CD4-positive, alpha-beta T cell treated with Interleukin-15 for 1 hour (primary cell): ENCODE results near the gene PLEKHM3.

Experiments
- DNase-seq: peaks from one replicate; pipeline ENCODE4 v3.0.0-alpha.2; 2020

PLEKHM3 gene

DNA sequence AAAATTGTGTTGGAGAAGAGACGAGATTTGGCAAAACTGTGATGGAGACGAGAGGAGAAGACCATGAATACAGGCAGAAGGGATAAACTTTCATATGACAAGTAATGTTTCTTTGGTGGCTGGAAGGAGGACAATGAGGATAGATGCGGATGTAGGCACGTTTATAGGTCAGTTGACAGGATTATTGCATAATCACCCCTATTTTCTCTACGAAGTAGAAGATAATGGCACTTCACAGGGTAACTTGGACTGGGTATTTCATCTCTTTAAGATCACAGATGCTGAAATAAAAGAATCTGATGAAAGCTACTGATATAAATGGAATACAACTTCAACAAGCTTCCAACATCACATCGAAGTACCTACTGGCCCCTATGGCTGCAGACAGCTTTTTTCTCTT, 81.0 kb downstream of the PLEKHM3 start:
- no peak for DNase-seq

GRCh38 chr2:207939342-207940108, 85.8 kb downstream of the PLEKHM3 start:
- DNase-seq: no peak

GRCh38 chr2:207938886-207939285, 86.4 kb downstream of the PLEKHM3 start:
- DNase-seq: no peak

DNA sequence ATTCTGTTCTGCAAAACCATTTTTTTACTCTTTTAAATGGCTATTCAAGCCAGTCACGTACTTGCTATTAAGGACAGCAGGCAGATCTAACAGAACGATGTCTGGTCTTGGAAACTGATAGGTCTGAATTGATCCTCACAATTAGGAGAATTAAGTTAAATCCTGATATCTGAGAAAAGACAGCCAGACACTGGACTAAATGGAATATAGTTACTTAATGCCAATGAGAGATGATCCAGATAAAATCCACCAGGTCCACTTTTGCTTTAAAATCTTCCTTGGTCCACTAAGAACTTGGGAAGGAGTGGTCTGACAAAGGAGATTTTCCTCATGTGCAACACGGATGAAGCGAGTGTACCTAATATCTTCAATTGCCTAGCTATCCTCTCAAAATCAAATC, 86.9 kb downstream of the PLEKHM3 start:
- DNase-seq: no peak

DNA sequence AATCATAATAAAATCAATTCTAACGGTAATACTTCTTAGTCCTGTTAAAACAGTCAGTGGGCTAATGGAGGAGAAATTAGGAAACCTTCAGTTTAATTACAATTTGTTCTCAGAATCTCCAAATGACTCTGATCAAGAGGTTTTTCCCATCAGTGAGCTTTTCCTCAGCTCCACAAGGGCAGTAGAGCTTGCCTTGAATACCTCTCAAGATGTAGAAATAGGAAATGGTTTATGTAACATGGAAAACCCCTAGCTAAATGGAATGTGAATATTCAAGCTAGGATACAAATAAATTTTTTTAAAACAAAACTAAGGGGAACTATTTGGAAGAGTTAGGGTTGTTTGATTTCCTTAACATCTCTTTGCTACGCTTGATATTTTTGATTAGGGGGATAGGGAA, 87.5 kb downstream of the PLEKHM3 start:
- no peak for DNase-seq

- no peak for DNase-seq
Observed at GRCh38 chr2:207937253-207937652, 88.1 kb downstream of the PLEKHM3 start.

DNA sequence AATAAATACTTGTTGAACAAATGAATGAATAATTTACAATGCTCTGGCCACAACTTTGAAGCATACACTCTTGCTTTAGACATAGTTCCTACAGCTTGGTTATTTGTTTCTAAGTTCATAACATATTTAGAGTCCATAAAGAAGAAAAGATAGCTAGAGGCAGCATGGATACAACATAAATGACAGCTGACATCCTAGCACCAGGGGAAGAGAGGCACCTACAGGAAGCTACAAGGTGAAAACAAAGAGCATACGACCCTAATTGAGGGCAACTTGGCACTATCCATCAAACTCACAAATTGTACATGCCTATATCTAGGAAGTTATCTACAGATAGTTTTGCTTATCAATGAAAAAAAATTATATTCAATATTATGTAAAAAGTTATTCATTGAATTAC, 88.9 kb downstream of the PLEKHM3 start:
- DNase-seq: no peak

GRCh38 chr2:207935991-207936370, 89.3 kb downstream of the PLEKHM3 start:
- DNase-seq: no peak

DNA sequence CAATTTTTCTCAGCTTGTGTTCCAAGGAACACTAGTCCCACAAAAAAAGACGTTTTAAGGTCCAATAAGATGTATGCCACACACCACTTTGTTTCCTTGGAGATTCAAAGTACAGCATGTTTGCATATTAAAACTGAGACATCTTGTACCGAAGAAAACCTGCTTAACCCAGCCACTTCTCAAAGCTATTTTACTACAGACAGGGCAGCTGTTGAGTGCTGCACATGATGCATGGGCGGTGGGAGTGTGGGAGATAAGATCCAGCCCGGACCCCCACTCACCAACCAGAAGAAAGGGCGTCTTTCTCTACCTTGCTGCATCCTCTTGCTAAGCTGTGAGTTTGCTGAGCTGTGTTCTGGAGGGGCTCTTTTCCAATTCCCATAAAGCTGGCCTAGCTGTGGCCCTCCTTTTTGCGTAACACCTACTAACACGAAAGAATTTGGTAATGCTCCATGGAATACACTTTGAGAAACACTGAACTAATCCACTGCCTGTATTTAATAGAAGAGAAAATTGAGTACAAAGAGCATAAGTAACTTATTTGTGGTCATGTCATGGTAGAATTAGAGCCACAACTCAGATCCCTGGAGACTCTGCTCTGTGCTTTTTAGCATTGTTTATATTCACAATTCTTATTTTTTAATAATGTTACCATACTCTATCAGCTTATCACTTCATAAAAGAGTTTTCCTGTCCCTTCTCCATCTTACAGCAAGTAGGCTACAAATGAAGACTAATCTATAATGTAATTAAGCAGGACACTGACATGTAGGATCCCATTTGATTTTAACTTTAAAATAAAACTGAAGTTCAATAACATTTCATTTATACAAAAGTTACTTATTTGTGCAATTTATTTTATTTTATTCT, 90.0 kb downstream of the PLEKHM3 start:
- no peak for DNase-seq

- no peak for DNase-seq
Observed at GRCh38 chr2:207934720-207935119, 90.6 kb downstream of the PLEKHM3 start.

GRCh38 chr2:207933396-207934065, 91.8 kb downstream of the PLEKHM3 start:
- DNase-seq: no peak

DNA sequence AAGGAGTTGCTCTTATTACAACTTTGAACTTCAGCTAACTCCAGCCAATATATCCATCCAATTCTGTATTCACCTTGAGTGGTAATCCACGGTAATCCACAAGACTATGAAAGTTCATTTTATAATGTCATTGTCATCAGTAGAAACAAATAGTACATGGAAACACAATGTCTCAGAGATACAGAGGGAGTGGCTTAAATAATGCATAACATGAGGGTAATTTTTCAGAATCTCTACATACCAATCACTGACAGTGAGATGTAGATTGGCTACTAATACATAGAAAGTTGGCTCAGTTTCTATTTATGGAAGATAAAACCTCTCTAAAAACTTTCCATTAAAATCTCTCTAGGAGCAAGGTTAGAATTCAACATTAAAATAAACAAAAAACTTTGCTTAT, 93.2 kb downstream of the PLEKHM3 start:
- DNase-seq: no peak

GRCh38 chr2:207930747-207931146, 94.6 kb downstream of the PLEKHM3 start:
- no peak for DNase-seq

GRCh38 chr2:207929923-207930322, 95.4 kb downstream of the PLEKHM3 start:
- DNase-seq: no peak

GRCh38 chr2:207928079-207928478, 97.2 kb downstream of the PLEKHM3 start:
- DNase-seq: no peak

DNA sequence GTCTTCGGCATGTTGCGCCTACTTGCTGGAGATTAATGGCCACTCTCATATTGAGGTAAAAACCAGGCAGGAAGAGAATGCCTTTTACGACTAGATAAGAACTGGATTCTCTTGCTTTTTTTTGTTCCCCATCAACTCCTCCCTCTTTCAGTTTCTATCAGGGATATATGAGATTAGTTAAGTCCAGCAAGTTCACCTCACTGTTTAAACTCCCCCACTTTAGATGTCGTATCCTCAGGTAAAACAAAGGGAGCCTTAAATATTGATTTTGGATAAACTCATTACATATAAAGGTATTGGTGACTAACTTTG, 98.4 kb downstream of the PLEKHM3 start:
- no peak for DNase-seq

GRCh38 chr2:207926133-207926988, 99.0 kb downstream of the PLEKHM3 start:
- DNase-seq: no peak

DNA sequence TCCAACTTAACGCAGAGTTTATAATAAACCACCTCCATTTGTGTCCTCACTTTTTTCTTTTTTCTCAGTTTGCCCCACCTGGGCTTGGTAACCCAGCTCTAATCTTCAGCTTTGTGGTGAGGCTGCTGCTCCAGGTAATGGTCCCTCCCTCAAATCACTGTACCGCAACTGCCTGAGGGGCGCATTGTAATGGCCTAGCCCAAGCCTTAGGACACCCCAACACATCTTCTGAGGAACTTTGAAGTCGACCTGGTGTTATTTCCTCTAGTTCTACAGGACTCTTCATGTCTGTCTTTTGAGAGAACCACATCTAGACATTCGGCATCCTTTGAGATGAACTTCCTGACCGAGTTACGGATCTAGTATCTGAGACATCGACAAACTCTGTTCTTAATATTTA, 99.7 kb downstream of the PLEKHM3 start:
- no peak for DNase-seq

GRCh38 chr2:207921606-207922005, 103.7 kb downstream of the PLEKHM3 start:
- no peak for DNase-seq

DNA sequence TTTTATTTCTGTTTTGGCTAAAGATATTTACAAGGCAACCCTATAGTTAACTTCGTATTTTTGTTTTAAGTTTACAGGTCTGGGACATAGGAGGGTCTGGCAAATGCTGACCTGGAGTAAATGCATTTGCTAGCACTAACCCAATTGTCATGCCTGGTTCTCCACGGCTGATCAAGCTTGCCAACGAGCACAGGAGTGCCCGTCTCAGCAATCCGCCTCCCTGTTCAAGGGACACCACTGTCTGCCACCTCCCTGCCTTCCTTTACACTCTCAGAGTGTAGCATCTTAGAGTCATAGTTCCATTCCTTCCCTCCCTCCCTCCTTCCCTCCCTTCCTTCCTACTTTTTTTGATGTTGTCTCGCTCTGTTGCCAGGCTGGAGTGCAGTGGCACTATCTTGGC, 104.6 kb downstream of the PLEKHM3 start:
- DNase-seq: no peak

DNA sequence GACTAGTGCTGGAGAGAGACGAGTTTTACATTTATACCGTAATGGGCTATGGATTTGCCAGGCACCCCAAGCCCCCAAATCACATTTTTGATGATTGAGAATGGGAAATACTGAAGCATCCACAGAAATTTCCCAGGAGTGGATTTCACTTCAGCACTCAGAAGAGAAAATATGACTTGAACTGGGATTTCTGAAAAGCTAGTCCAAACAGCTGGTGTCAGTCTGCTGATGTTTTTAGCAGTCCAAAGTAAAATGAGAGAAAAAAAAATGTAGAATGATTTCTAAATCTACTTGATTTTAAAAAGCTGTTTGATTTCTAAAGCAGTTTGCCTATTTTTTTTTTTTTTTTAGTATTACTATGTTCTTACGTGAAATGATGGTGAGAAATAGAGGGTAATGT, 105.0 kb downstream of the PLEKHM3 start:
- no peak for DNase-seq

GRCh38 chr2:207919164-207919919, 106.0 kb downstream of the PLEKHM3 start:
- no peak for DNase-seq
